GM23338 (cell line): ENCODE measurements around the gene SNTG2. TPM values are rescaled to one million over a fixed set of nuclear protein-coding genes. Genes with fewer than 3 reads are reported as not detected.

Experiments used
- ATAC-seq: fragments of 200-7000 bp; cut with Tn5 transposase; 3 replicates; pipeline ENCODE4 v1.9.1; 2020
- DNase-seq: peaks from one replicate; pipeline ENCODE4 v3.0.0-alpha.2; 2015; ENCODE audit warnings: low spot score
- H2AFZ ChIP-seq: fragments of 200-600 bp; sonication (generic); 2 replicates; pipeline ENCODE4 v1.8.0; 2016; ENCODE audit warnings: antibody characterized with exemption, mild to moderate bottlenecking, moderate library complexity
- H3F3A ChIP-seq: fragments of 200-600 bp; sonication (generic); replicated peaks from 2 replicates; pipeline ENCODE4 v1.8.0; 2017; ENCODE audit warnings: antibody characterized with exemption, mixed run types, low read depth
- H3K27ac ChIP-seq: fragments of 200-600 bp; sonication (generic); 2 replicates; pipeline ENCODE4 v1.6.1; 2016; ENCODE audit warnings: low read depth
- H3K27me3 ChIP-seq: fragments of 200-600 bp; sonication (generic); 2 replicates; pipeline ENCODE4 v1.8.0; 2016; ENCODE audit warnings: mild to moderate bottlenecking, mixed run types, moderate library complexity; ENCODE audit not compliant: insufficient read depth
- H3K36me3 ChIP-seq: fragments of 200-600 bp; sonication (generic); 2 replicates; pipeline ENCODE4 v1.8.0; 2016; ENCODE audit warnings: mild to moderate bottlenecking; ENCODE audit not compliant: insufficient read depth
- H3K4me1 ChIP-seq: fragments of 200-600 bp; sonication (generic); 2 replicates; pipeline ENCODE4 v1.8.0; 2016; ENCODE audit warnings: mild to moderate bottlenecking, moderate library complexity; ENCODE audit not compliant: insufficient read depth
- H3K4me2 ChIP-seq: fragments of 200-600 bp; sonication (generic); 2 replicates; pipeline ENCODE4 v1.7.1; 2017; ENCODE audit warnings: mixed run types
- H3K4me3 ChIP-seq: fragments of 200-600 bp; sonication (generic); 2 replicates; pipeline ENCODE4 v1.6.1; 2016; ENCODE audit warnings: mixed run types
- H3K79me2 ChIP-seq: fragments of 200-600 bp; sonication (generic); replicated peaks from 2 replicates; pipeline ENCODE4 v1.8.0; 2017; ENCODE audit warnings: mild to moderate bottlenecking; ENCODE audit not compliant: insufficient read depth
- H3K9me2 ChIP-seq: fragments of 200-600 bp; sonication (generic); 2 replicates; pipeline ENCODE4 v1.8.0; 2017; ENCODE audit not compliant: insufficient read depth
- H4K20me1 ChIP-seq: fragments of 200-600 bp; sonication (generic); replicated peaks from 2 replicates; pipeline ENCODE4 v1.8.0; 2017; ENCODE audit warnings: mild to moderate bottlenecking; ENCODE audit not compliant: insufficient read depth
- H3K27ac Mint-ChIP-seq: 2 replicates; pipeline ENCODE4 v1.8.0; 2020; ENCODE audit warnings: inconsistent platforms, mild to moderate bottlenecking, moderate library complexity, mixed read lengths
- H3K27me3 Mint-ChIP-seq: 3 replicates; pipeline ENCODE4 v1.8.0; 2022; ENCODE audit warnings: low read depth, mild to moderate bottlenecking, moderate library complexity, mixed read lengths, inconsistent platforms; ENCODE audit not compliant: insufficient read depth, poor library complexity
- H3K36me3 Mint-ChIP-seq: 3 replicates; pipeline ENCODE4 v1.8.0; 2021; ENCODE audit warnings: low read depth, mild to moderate bottlenecking, inconsistent platforms, moderate library complexity, mixed read lengths
- H3K4me1 Mint-ChIP-seq: 3 replicates; pipeline ENCODE4 v1.8.0; 2020; ENCODE audit warnings: mild to moderate bottlenecking, inconsistent platforms, mixed read lengths
- H3K4me3 Mint-ChIP-seq: 3 replicates; pipeline ENCODE4 v1.8.0; 2021; ENCODE audit warnings: moderate library complexity, mild to moderate bottlenecking, inconsistent platforms, mixed read lengths
- H3K9me3 Mint-ChIP-seq: 3 replicates; pipeline ENCODE4 v1.8.0; 2020; ENCODE audit warnings: moderate library complexity, mild to moderate bottlenecking, inconsistent platforms, mixed read lengths
- CREB1 ChIP-seq: fragments of 250-450 bp; sonication (Bioruptor Pico); IDR thresholded peaks from 2 replicates; pipeline ENCODE4 v1.5.0; 2020; ENCODE audit warnings: low read depth, mild to moderate bottlenecking, moderate library complexity
- EZH2 ChIP-seq: fragments of 200-600 bp; sonication (generic); IDR thresholded peaks from one replicate; pipeline ENCODE4 v1.8.0; 2017; ENCODE audit warnings: antibody characterized with exemption, mild to moderate bottlenecking, low read depth; ENCODE audit not compliant: unreplicated experiment
- EZH2phosphoT487 ChIP-seq: fragments of 200-600 bp; sonication (generic); IDR thresholded peaks from one replicate; pipeline ENCODE4 v1.8.1; 2018; ENCODE audit warnings: antibody characterized with exemption; ENCODE audit not compliant: unreplicated experiment
- JUNB ChIP-seq: IDR thresholded peaks from one replicate; pipeline ENCODE4 v1.6.1; 2016; ENCODE audit warnings: antibody characterized with exemption; ENCODE audit not compliant: unreplicated experiment
- NANOG ChIP-seq: IDR thresholded peaks from 2 replicates; pipeline ENCODE4 v1.6.1; 2016; ENCODE audit warnings: antibody characterized with exemption, borderline replicate concordance
- POLR2AphosphoS5 ChIP-seq: IDR thresholded peaks from 2 replicates; pipeline ENCODE4 v1.6.1; 2016; ENCODE audit warnings: antibody characterized with exemption, low read depth
- STAT1 ChIP-seq: IDR thresholded peaks from one replicate; pipeline ENCODE4 v1.6.1; 2016; ENCODE audit warnings: antibody characterized with exemption; ENCODE audit not compliant: unreplicated experiment
- ZNF114 ChIP-seq: fragments of 250-450 bp; sonication (Bioruptor Pico); IDR thresholded peaks from 2 replicates; pipeline ENCODE4 v1.5.0; 2020; ENCODE audit warnings: mild to moderate bottlenecking, moderate library complexity
- ZNF331 ChIP-seq: fragments of 250-450 bp; sonication (Bioruptor Pico); IDR thresholded peaks from 2 replicates; pipeline ENCODE4 v1.5.0; 2020; ENCODE audit warnings: low read depth, mild to moderate bottlenecking, moderate library complexity
- polyA plus RNA-seq: library from polyadenylated mRNA; unstranded; fragments of >200 nt; fragmentation: Nextera tagmentation; extraction: Ambion mirVana; gene quantifications from 2 replicates; pipeline ENCODE4 v1.2.1, GENCODE V29; 2016
- total RNA-seq: library from RNA; depleted of rRNA; stranded (reverse); fragments of >200 nt; shearing (Covaris generic); gene quantifications from 2 replicates; pipeline ENCODE4 v1.2.3, GENCODE V29; 2014
- TF ChIP-seq, protein P1 (sequence below): IDR thresholded peaks from one replicate; pipeline ENCODE4 v1.6.1; 2018; ENCODE audit warnings: antibody characterized with exemption; ENCODE audit not compliant: unreplicated experiment
- TF ChIP-seq, protein P2 (sequence below): IDR thresholded peaks from 2 replicates; pipeline ENCODE4 v1.6.1; 2016; ENCODE audit warnings: antibody characterized with exemption
- TF ChIP-seq, protein P3 (sequence below), 2 experiments: fragments of 200-600 bp in 1 of 2; sonication (generic) in 1 of 2; conservative IDR thresholded peaks; 2 replicates each; pipeline versions ENCODE4 v1.5.1 to v1.6.1; 2016 to 2017; ENCODE audit warnings: antibody characterized with exemption in 2 of 2, low read depth in 2 of 2, mild to moderate bottlenecking in 2 of 2, moderate library complexity in 1 of 2
- TF ChIP-seq, protein P4 (sequence below): fragments of 250-450 bp; sonication (Bioruptor Pico); IDR thresholded peaks from 2 replicates; pipeline ENCODE4 v1.5.0; 2020; ENCODE audit warnings: mild to moderate bottlenecking, moderate library complexity

Gene SNTG2
- total and polyA plus RNA-seq, 2 experiments from 2014 or later: 27.5 to 60.4 TPM

DNA sequence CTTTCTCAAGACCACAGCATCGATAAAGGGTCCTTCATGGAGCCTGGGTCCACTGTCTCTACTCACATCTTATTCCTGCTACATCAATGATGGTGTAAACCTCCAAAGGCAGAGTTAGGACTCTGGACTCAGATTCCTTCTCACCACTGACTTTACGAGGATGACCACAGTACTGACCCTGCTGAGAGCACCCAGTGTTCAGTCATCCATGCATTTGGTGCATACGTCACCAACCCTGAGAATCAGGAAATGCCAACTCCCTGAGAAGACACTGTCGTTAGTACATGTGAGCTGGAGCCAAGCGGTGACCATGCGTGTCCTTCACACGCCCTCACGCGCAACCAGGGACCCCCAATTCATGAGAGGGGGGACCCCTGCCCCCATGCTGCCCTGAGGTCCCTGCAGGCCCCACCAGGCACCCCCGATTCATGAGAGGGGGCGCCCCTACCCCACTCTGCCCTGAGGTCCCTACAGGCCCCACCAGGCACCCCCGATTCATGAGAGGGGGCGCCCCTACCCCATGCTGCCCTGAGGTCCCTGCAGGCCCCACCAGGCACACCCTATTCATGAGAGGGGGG lies 284.2 kb downstream of the SNTG2 start:
- ATAC-seq (no peak), DNase-seq (no peak)
- Histone ChIP-seq H3K9me2 (no peaks in the 10 kb centered on the region), H3K79me2 (no peaks in the 10 kb centered on the region), H3K36me3 (no peaks in the 10 kb centered on the region), H3K4me3 (no peak overlapping the region), H3K27me3 (no peaks in the 10 kb centered on the region), H3K4me1 (no peaks in the 10 kb centered on the region; the same call in 1 of the 2 replicates), H4K20me1 (no peaks in the 10 kb centered on the region), H3F3A (no peaks in the 10 kb centered on the region), H3K4me2 (no peak overlapping the region), H2AFZ (no peak overlapping the region), H3K27ac (no peak overlapping the region)
- H3K27ac Mint-ChIP-seq: no peak overlapping the region
- H3K4me1 Mint-ChIP-seq: peaks cover 9% of the 10 kb centered on the region
- H3K27me3 Mint-ChIP-seq: peaks cover 9% of the 10 kb centered on the region
- peaks cover 16% of the 10 kb centered on the region for H3K9me3 Mint-ChIP-seq
- TF ChIP-seq EZH2: no peak
- TF ChIP-seq EZH2phosphoT487: no peak
- TF ChIP-seq, protein P1, sequence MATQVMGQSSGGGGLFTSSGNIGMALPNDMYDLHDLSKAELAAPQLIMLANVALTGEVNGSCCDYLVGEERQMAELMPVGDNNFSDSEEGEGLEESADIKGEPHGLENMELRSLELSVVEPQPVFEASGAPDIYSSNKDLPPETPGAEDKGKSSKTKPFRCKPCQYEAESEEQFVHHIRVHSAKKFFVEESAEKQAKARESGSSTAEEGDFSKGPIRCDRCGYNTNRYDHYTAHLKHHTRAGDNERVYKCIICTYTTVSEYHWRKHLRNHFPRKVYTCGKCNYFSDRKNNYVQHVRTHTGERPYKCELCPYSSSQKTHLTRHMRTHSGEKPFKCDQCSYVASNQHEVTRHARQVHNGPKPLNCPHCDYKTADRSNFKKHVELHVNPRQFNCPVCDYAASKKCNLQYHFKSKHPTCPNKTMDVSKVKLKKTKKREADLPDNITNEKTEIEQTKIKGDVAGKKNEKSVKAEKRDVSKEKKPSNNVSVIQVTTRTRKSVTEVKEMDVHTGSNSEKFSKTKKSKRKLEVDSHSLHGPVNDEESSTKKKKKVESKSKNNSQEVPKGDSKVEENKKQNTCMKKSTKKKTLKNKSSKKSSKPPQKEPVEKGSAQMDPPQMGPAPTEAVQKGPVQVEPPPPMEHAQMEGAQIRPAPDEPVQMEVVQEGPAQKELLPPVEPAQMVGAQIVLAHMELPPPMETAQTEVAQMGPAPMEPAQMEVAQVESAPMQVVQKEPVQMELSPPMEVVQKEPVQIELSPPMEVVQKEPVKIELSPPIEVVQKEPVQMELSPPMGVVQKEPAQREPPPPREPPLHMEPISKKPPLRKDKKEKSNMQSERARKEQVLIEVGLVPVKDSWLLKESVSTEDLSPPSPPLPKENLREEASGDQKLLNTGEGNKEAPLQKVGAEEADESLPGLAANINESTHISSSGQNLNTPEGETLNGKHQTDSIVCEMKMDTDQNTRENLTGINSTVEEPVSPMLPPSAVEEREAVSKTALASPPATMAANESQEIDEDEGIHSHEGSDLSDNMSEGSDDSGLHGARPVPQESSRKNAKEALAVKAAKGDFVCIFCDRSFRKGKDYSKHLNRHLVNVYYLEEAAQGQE: no peak
- TF ChIP-seq, protein P2, sequence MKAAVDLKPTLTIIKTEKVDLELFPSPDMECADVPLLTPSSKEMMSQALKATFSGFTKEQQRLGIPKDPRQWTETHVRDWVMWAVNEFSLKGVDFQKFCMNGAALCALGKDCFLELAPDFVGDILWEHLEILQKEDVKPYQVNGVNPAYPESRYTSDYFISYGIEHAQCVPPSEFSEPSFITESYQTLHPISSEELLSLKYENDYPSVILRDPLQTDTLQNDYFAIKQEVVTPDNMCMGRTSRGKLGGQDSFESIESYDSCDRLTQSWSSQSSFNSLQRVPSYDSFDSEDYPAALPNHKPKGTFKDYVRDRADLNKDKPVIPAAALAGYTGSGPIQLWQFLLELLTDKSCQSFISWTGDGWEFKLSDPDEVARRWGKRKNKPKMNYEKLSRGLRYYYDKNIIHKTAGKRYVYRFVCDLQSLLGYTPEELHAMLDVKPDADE: no peak
- TF ChIP-seq JUNB: no peak
- TF ChIP-seq CREB1: no peak
- TF ChIP-seq, protein P3, sequence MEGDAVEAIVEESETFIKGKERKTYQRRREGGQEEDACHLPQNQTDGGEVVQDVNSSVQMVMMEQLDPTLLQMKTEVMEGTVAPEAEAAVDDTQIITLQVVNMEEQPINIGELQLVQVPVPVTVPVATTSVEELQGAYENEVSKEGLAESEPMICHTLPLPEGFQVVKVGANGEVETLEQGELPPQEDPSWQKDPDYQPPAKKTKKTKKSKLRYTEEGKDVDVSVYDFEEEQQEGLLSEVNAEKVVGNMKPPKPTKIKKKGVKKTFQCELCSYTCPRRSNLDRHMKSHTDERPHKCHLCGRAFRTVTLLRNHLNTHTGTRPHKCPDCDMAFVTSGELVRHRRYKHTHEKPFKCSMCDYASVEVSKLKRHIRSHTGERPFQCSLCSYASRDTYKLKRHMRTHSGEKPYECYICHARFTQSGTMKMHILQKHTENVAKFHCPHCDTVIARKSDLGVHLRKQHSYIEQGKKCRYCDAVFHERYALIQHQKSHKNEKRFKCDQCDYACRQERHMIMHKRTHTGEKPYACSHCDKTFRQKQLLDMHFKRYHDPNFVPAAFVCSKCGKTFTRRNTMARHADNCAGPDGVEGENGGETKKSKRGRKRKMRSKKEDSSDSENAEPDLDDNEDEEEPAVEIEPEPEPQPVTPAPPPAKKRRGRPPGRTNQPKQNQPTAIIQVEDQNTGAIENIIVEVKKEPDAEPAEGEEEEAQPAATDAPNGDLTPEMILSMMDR (conservative IDR thresholded peaks at IDR 0.05; ENCODE audit: low read depth in 2 of 2): no peak
- TF ChIP-seq STAT1: no peak
- TF ChIP-seq ZNF114 (CRISPR knock-in tag): no peak
- TF ChIP-seq ZNF331 (CRISPR knock-in tag): no peak
- TF ChIP-seq, protein P4, sequence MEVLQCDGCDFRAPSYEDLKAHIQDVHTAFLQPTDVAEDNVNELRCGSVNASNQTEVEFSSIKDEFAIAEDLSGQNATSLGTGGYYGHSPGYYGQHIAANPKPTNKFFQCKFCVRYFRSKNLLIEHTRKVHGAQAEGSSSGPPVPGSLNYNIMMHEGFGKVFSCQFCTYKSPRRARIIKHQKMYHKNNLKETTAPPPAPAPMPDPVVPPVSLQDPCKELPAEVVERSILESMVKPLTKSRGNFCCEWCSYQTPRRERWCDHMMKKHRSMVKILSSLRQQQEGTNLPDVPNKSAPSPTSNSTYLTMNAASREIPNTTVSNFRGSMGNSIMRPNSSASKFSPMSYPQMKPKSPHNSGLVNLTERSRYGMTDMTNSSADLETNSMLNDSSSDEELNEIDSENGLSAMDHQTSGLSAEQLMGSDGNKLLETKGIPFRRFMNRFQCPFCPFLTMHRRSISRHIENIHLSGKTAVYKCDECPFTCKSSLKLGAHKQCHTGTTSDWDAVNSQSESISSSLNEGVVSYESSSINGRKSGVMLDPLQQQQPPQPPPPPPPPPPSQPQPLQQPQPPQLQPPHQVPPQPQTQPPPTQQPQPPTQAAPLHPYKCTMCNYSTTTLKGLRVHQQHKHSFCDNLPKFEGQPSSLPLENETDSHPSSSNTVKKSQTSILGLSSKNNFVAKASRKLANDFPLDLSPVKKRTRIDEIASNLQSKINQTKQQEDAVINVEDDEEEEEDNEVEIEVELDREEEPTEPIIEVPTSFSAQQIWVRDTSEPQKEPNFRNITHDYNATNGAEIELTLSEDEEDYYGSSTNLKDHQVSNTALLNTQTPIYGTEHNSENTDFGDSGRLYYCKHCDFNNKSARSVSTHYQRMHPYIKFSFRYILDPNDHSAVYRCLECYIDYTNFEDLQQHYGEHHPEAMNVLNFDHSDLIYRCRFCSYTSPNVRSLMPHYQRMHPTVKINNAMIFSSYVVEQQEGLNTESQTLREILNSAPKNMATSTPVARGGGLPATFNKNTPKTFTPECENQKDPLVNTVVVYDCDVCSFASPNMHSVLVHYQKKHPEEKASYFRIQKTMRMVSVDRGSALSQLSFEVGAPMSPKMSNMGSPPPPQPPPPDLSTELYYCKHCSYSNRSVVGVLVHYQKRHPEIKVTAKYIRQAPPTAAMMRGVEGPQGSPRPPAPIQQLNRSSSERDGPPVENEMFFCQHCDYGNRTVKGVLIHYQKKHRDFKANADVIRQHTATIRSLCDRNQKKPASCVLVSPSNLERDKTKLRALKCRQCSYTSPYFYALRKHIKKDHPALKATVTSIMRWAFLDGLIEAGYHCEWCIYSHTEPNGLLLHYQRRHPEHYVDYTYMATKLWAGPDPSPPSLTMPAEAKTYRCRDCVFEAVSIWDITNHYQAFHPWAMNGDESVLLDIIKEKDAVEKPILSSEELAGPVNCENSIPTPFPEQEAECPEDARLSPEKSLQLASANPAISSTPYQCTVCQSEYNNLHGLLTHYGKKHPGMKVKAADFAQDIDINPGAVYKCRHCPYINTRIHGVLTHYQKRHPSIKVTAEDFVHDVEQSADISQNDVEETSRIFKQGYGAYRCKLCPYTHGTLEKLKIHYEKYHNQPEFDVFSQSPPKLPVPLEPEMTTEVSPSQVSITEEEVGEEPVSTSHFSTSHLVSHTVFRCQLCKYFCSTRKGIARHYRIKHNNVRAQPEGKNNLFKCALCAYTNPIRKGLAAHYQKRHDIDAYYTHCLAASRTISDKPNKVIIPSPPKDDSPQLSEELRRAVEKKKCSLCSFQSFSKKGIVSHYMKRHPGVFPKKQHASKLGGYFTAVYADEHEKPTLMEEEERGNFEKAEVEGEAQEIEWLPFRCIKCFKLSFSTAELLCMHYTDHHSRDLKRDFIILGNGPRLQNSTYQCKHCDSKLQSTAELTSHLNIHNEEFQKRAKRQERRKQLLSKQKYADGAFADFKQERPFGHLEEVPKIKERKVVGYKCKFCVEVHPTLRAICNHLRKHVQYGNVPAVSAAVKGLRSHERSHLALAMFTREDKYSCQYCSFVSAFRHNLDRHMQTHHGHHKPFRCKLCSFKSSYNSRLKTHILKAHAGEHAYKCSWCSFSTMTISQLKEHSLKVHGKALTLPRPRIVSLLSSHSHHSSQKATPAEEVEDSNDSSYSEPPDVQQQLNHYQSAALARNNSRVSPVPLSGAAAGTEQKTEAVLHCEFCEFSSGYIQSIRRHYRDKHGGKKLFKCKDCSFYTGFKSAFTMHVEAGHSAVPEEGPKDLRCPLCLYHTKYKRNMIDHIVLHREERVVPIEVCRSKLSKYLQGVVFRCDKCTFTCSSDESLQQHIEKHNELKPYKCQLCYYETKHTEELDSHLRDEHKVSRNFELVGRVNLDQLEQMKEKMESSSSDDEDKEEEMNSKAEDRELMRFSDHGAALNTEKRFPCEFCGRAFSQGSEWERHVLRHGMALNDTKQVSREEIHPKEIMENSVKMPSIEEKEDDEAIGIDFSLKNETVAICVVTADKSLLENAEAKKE: no peak
- no peak for TF ChIP-seq POLR2AphosphoS5
- TF ChIP-seq NANOG: no peak
- peaks cover 23% of the 10 kb centered on the region for H3K36me3 Mint-ChIP-seq
- no peak overlapping the region for H3K4me3 Mint-ChIP-seq
